HG02642 (cell line): ENCODE data around the gene ZBTB34.

ENCODE experiments used
- ATAC-seq: cut with Tn5 transposase; IDR thresholded peaks from one replicate; pipeline ENCODE4 v1.9.1; 2021; ENCODE audit warnings: mild to moderate bottlenecking; ENCODE audit not compliant: unreplicated experiment, poor library complexity

ZBTB34 gene

GRCh38 chr9:126875756-126876510, 15.5 kb downstream of the ZBTB34 start:
- ATAC-seq: no peak

GRCh38 chr9:126876531-126876930, 16.1 kb downstream of the ZBTB34 start:
- ATAC-seq: no peak

GRCh38 chr9:126877418-126877817, 17.0 kb downstream of the ZBTB34 start:
- no peak for ATAC-seq

GRCh38 chr9:126879288-126879687, 18.8 kb downstream of the ZBTB34 start:
- ATAC-seq: no peak

GRCh38 chr9:126880226-126880946, 19.9 kb downstream of the ZBTB34 start:
- no peak for ATAC-seq

- ATAC-seq: no peak
Observed at GRCh38 chr9:126880947-126881332, 20.5 kb downstream of the ZBTB34 start.

- no peak for ATAC-seq
Observed at GRCh38 chr9:126882746-126883145, 22.3 kb downstream of the ZBTB34 start.

- no peak for ATAC-seq
Observed at GRCh38 chr9:126883636-126884035, 23.2 kb downstream of the ZBTB34 start.

GRCh38 chr9:126885131-126885641, 24.7 kb downstream of the ZBTB34 start:
- ATAC-seq: no peak

- no peak for ATAC-seq
Observed at GRCh38 chr9:126886034-126886822, 25.8 kb downstream of the ZBTB34 start.

- ATAC-seq: no peak
Observed at GRCh38 chr9:126886897-126887296, 26.5 kb downstream of the ZBTB34 start.

GRCh38 chr9:126891676-126892075, 31.2 kb downstream of the ZBTB34 start:
- ATAC-seq: no peak

GRCh38 chr9:126893079-126893478, 32.6 kb downstream of the ZBTB34 start:
- ATAC-seq: no peak

GRCh38 chr9:126894052-126894603, 33.7 kb downstream of the ZBTB34 start:
- no peak for ATAC-seq

- no peak for ATAC-seq
Observed at GRCh38 chr9:126902210-126902609, 41.8 kb downstream of the ZBTB34 start.

GRCh38 chr9:126904586-126904985, 44.1 kb downstream of the ZBTB34 start:
- ATAC-seq: no peak

- no peak for ATAC-seq
Observed at GRCh38 chr9:126906091-126906490, 45.7 kb downstream of the ZBTB34 start.

- no peak for ATAC-seq
Observed at GRCh38 chr9:126907058-126907457, 46.6 kb downstream of the ZBTB34 start.

GRCh38 chr9:126914458-126915280, 54.2 kb downstream of the ZBTB34 start, which contains the start of gene RALGPS1:
TSS of gene RALGPS1 (plus strand) at chr9:126914782. CDS start at chr9:126962290, 47,508 bp downstream.
- peak; percentile 99 for ATAC-seq
